SU-DHL-6 (cell line): ENCODE results near the gene MRPL1.

ENCODE experiments used
- H2AFZ ChIP-seq: fragments of 200-600 bp; sonication (generic); 2 replicates; pipeline ENCODE4 v1.6.1; 2014; ENCODE audit warnings: low read depth, mild to moderate bottlenecking, moderate library complexity, mixed read lengths, antibody characterized with exemption, low read length; ENCODE audit not compliant: severe bottlenecking
- H3F3A ChIP-seq: fragments of 200-600 bp; shearing (Covaris generic); 2 replicates; pipeline ENCODE4 v1.6.0; 2016; ENCODE audit warnings: antibody characterized with exemption, mild to moderate bottlenecking; ENCODE audit not compliant: insufficient read depth
- H3K27ac ChIP-seq: fragments of 200-600 bp; sonication (generic); 2 replicates; pipeline ENCODE4 v1.5.1; 2016; ENCODE audit warnings: low read depth, mild to moderate bottlenecking, low read length, moderate library complexity, mixed read lengths
- H3K27me3 ChIP-seq: fragments of 200-600 bp; sonication (generic), shearing (Covaris generic); 2 replicates; pipeline ENCODE4 v1.6.0; 2014; ENCODE audit warnings: mild to moderate bottlenecking, low read length
- H3K36me3 ChIP-seq: fragments of 200-600 bp; sonication (generic); 2 replicates; pipeline ENCODE4 v1.6.1; 2014; ENCODE audit warnings: mild to moderate bottlenecking, low read length, mixed read lengths
- H3K4me2 ChIP-seq: fragments of 300-600, 200-600 bp; shearing (Covaris generic), sonication (generic); 2 replicates; pipeline ENCODE4 v1.6.0; 2014; ENCODE audit warnings: low read length, low read depth, mild to moderate bottlenecking; ENCODE audit not compliant: poor library complexity, severe bottlenecking
- H3K4me3 ChIP-seq: fragments of 200-600 bp; sonication (generic); 2 replicates; pipeline ENCODE4 v1.5.1; 2014; ENCODE audit warnings: antibody characterized with exemption, low read length, mild to moderate bottlenecking, mixed read lengths; ENCODE audit not compliant: insufficient read depth, poor library complexity, severe bottlenecking
- H3K79me2 ChIP-seq: fragments of 200-600 bp; sonication (generic); 2 replicates; pipeline ENCODE4 v1.6.1; 2014; ENCODE audit warnings: mild to moderate bottlenecking, low read length, moderate library complexity; ENCODE audit not compliant: insufficient read depth
- H3K9ac ChIP-seq: fragments of 200-600 bp; sonication (generic); 2 replicates; pipeline ENCODE4 v1.7.0; 2014; ENCODE audit warnings: mild to moderate bottlenecking, low read length
- H3K9me2 ChIP-seq: fragments of 200-600 bp; sonication (generic); replicated peaks from 2 replicates; pipeline ENCODE4 v1.6.1; 2014; ENCODE audit warnings: low read length; ENCODE audit not compliant: insufficient read depth
- H3K9me3 ChIP-seq: fragments of 200-600 bp; sonication (generic); 2 replicates; pipeline ENCODE4 v1.6.1; 2014; ENCODE audit warnings: low read length, mixed read lengths; ENCODE audit not compliant: insufficient read depth
- H4K20me1 ChIP-seq: fragments of 200-600 bp; sonication (generic); 2 replicates; pipeline ENCODE4 v1.6.1; 2014; ENCODE audit warnings: low read depth, mild to moderate bottlenecking, antibody characterized with exemption, low read length, moderate library complexity, mixed read lengths
- CTCF ChIP-seq: fragments of 200-600 bp; sonication (generic); IDR thresholded peaks from one replicate; pipeline ENCODE4 v1.5.1; 2017; ENCODE audit warnings: antibody characterized with exemption, mild to moderate bottlenecking, low read length, moderate library complexity; ENCODE audit not compliant: insufficient read depth, poor library complexity, severe bottlenecking
- EZH2phosphoT487 ChIP-seq: fragments of 200-600 bp; sonication (generic), shearing (Covaris generic); conservative IDR thresholded peaks from 2 replicates; pipeline ENCODE4 v1.6.1; 2018; ENCODE audit warnings: mild to moderate bottlenecking, antibody characterized with exemption, low read length, moderate library complexity, mixed read lengths

The MRPL1 gene

DNA sequence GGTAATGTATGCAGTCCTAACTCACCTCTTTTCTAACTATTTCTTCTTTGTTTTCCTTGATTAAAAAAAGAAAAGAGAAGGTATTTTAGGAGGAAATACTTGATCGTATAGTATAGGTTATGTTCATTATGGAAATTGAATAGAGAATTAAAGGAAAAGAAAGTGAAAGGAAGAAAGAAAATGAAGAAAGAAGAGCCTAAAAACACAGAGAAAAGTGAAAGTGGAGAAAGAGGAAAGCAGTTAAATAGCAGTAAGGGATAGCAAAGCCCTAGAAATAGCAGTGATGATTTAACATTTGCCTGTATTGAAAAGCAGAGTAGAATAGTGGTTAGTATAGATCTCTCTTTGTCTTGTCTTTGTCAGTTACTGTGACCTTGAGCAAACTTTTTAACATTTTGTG lies 37.0 kb downstream of the MRPL1 start:
- Histone ChIP-seq H2AFZ (no peak overlapping the region), H3K9ac (no peak overlapping the region), H3K4me3 (no peak overlapping the region), H3F3A (no peaks in the 10 kb centered on the region; the same call in 1 of the 2 replicates), H3K4me2 (no peak overlapping the region), H4K20me1 (no peaks in the 10 kb centered on the region), H3K27me3 (no peaks in the 10 kb centered on the region), H3K9me3 (no peaks in the 10 kb centered on the region), H3K79me2 (no peaks in the 10 kb centered on the region), H3K27ac (no peak overlapping the region), H3K36me3 (no peaks in the 10 kb centered on the region), H3K9me2 (no peaks in the 10 kb centered on the region)
- TF ChIP-seq EZH2phosphoT487 = no peak
- TF ChIP-seq CTCF = no peak

DNA sequence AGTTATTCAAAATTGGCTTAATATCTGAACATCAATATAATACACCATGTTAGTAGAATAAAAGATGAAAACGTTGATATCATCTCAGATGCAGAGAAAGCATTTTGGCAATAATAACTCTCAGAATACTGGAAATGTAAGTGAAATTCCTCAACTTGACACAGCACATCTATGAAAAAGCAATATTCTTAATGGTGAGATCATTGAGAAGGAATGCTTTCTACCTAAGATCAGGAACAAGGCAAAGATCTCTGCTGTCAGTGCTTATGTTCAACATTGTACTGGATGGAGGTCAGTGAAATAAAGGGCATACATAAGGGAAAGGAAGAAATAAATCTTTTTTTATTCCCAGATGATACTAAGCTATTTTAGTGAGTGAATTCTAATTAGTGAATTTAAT lies 40.6 kb downstream of the MRPL1 start:
- Histone ChIP-seq H3F3A (no peaks in the 10 kb centered on the region; the same call in 1 of the 2 replicates), H3K9ac (no peak overlapping the region), H3K4me2 (no peak overlapping the region), H4K20me1 (no peaks in the 10 kb centered on the region), H3K79me2 (no peaks in the 10 kb centered on the region), H3K27ac (no peak overlapping the region), H3K4me3 (no peak overlapping the region), H3K27me3 (no peaks in the 10 kb centered on the region), H3K9me2 (no peaks in the 10 kb centered on the region), H2AFZ (no peak overlapping the region), H3K9me3 (no peaks in the 10 kb centered on the region), H3K36me3 (no peaks in the 10 kb centered on the region)
- TF ChIP-seq CTCF (no peak), EZH2phosphoT487 (no peak)

DNA sequence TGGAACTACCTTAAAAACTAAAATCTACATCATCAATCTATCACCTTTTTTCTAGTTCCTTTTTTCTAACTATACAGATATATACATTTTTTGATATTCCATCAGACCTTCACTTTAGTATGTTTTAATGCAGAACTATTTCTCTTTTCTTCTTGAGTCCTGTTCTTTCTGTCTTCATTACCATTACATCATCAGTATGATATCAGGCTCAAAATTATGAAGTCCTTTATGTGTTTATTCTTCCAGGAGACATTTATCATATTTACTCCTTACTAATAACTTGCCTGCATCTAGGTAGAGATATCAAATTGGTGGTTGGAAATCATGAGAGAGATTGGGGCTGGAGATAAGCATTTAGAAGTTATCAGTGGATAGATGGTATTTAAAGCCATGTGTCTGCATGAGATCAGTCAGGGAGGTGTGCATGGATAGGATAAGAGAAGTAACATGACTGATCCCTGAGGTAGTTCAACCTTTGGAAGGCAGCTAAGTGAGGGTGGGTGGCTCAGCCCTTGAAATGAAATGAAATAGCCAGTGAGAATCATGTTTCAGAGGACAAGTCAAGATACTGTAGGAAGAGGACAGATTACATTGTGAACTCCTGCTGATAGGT lies 43.1 kb downstream of the MRPL1 start:
- H3K79me2 ChIP-seq = no peaks in the 10 kb centered on the region
- no peak overlapping the region for H3K9ac ChIP-seq
- no peak overlapping the region for H3K4me3 ChIP-seq
- no peaks in the 10 kb centered on the region for H3K9me2 ChIP-seq
- no peak overlapping the region for H2AFZ ChIP-seq
- H3K36me3 ChIP-seq = no peaks in the 10 kb centered on the region; the same call in 1 of the 2 replicates
- H3K4me2 ChIP-seq = no peak overlapping the region
- H4K20me1 ChIP-seq = no peaks in the 10 kb centered on the region
- no peaks in the 10 kb centered on the region for H3K9me3 ChIP-seq
- no peak for TF ChIP-seq CTCF
- TF ChIP-seq EZH2phosphoT487 = no peak
- no peaks in the 10 kb centered on the region; the same call in 1 of the 2 replicates for H3F3A ChIP-seq
- no peak overlapping the region for H3K27ac ChIP-seq
- H3K27me3 ChIP-seq = no peaks in the 10 kb centered on the region
